Left renal pelvis (tissue), 4 donors: ENCODE measurements around the gene ERLEC1. TPM values are rescaled to one million over a fixed set of nuclear protein-coding genes. Genes with fewer than 3 reads are reported as not detected.
"Not testable (repeated sequence)": the region's sequence is repeated elsewhere in the genome, so short reads cannot be mapped to it uniquely, and the experiment has no call there.

Experiments
- DNase-seq, 4 donors: peaks; one replicate each; pipeline ENCODE4 v3.0.0-alpha.2; 2013; ENCODE audit warnings: low read depth in 4 of 4, low spot score in 3 of 4
- polyA plus RNA-seq, 4 donors: library from polyadenylated mRNA; unstranded; fragments of 120-200 nt; gene quantifications; one replicate each; pipeline ENCODE4 v1.2.1, GENCODE V29; 2013; ENCODE audit not compliant: insufficient read length in 4 of 4

ERLEC1 gene
- polyA plus RNA-seq, 4 donors, result 61.7 to 88.1 (median 78.8) TPM

DNA sequence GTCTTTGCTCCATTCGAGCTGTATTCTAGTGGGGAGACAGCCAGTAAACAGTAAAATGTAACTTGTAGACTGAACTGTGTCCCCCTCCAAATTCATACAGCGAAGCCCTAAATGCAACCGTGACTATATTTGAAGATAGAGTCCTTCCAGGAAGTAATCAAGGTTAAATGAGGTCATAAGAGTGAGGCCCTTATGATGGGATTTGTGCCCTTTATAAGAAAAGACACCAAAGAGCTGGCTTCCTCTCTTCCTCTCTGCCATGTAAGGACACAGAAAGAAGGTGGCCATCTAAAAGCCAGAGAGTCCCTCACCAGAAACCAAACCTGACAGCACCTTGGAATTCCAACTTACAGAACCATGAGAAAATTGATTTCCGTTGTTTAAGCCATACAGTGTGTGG is 41.5 kb downstream of the ERLEC1 start:
- no peak for DNase-seq

DNA sequence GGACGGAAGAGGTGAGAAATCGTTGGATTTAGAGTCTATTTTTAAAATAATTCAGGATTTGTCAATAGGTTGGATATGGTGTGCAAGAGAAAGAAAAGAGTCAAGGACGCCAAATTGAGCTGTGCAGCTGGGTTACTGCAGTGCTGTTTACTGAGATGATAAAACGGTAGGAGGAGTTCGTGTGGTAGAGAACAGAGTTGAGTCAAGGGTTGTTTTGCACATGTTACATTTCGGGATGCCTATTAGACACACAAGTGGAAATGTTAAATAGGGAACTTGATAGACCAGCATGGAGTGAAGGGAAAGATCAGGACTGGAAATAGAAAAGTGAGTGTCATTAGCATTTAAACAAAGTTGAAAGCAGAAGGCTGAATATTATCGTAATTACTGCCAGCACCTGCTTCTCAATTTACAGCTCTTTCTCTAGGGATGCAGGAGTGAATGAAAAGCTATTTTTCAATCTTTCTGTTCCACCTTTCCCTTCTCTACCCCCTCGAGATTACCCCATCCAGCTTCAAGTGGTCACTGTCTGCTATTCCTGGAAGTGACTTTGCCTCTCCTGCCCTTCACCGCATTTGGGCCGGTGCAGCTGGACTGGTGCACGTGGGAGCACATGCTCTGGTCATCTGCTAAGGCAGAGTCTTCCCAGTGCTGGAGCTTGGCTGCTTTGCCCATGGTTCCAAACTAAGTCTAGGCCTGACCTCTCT is 42.6 kb downstream of the ERLEC1 start:
- no peak for DNase-seq

DNA sequence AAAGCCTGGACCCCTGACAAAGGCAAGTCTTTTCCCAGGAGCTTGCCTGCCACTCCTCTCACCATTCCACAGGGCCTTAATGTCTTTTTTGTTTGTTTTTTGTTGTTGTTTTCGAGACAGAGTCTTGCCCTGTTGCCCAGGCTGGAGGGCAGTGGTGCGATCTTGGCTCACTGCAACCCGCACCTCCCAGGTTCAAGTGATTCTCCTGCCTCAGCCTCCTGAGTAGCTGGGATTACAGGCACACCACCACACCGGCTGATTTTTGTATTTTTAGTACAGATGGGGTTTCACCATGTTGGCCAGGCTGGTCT is 43.1 kb downstream of the ERLEC1 start:
- DNase-seq, result not testable (repeated sequence)

DNA sequence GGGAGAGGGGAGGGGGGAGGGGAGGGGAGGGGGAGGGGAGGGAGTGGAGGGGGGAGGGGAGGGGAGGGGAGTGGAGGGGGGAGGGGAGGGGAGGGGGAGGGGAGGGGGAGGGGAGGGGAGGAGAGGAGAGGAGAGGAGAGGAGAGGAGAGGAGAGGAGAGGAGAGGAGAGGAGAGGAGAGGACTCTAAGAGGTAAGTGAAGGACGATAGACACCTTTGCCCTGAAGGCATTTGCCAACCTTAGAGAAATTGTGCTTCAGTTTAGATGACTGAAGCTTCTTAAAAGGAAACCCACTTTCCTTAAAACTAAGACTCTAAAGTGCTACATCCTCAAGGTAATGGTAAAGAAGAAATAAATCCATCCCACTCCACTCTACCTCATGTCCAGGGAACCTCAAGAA is 53.7 kb downstream of the ERLEC1 start:
- no peak for DNase-seq

DNA sequence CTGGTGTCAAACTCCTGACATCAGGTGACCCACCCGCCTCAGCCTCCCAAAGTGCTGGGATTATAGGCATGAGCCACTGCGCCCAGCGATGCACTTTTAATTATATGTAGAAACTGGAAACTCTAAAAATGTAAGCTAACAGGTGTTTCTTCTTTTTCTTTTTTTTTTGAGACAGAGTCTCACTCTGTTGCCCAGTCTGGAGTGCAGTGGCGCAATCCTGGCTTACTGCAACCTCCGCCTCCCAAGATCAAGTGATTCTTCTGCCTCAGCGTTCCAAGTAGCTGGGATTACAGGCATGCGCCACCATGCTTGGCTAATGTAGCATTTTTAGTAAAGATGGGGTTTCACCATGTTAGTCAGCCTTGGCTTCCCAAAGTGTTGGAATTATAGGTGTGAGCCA is 54.8 kb downstream of the ERLEC1 start:
- not testable (repeated sequence) for DNase-seq

DNA sequence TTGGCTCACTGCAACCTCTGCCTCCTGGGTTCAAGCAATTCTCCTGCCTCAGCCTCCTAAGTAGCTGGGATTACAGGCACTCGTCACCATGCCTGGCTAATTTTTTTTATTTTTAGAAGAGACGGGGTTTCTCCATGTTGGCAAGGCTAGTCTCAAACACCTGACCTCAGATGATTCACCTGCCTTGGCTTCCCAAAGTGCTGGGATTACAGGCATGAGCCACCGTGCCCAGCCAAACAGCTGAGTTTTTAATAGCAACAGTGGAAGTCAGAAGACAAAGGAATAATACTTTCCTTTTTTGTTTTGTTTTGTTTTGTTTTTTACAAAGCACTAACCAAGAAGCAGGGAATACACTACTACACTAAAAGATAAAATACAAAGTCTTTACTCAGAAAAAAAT is 56.0 kb downstream of the ERLEC1 start:
- DNase-seq, result no peak

DNA sequence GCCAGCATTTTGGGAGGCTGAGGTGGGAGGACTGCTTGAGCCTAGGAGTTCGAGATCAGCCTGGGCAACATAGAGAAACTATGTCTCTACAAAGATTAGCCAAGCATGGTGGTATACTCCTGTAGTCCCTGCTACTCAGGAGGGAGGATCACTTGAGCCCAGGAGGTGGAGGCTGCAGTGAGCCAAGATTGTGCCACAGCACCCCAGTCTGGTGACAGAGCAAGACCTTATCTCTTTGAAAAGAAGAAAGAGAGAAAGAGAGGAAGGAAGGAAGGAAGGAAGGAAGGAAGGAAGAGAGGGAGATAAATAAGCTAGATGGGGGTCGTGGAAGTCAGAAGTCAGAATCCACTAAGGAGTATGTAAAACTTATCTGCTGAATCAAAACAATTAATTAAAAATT is 56.8 kb downstream of the ERLEC1 start:
- DNase-seq, result no peak

DNA sequence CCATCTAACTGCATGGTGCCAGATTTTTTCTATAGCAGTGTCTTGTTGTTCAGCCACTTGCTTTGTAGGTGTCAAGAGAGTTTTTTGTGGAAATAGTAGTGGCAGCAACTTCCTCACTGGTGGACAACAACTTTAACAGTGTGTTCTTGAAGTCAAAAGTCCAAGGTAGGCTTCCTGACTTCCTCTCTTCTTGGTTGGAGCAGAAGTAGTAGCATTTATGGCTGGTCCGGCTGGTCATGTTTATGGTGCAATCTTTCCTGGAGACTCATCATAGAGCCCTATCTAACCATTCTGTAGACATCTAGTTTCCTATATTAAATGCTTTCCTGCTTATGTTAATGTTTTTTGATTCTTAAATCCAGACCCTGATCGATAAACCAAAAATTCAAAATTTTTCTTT is 61.2 kb downstream of the ERLEC1 start:
- no peak for DNase-seq

DNA sequence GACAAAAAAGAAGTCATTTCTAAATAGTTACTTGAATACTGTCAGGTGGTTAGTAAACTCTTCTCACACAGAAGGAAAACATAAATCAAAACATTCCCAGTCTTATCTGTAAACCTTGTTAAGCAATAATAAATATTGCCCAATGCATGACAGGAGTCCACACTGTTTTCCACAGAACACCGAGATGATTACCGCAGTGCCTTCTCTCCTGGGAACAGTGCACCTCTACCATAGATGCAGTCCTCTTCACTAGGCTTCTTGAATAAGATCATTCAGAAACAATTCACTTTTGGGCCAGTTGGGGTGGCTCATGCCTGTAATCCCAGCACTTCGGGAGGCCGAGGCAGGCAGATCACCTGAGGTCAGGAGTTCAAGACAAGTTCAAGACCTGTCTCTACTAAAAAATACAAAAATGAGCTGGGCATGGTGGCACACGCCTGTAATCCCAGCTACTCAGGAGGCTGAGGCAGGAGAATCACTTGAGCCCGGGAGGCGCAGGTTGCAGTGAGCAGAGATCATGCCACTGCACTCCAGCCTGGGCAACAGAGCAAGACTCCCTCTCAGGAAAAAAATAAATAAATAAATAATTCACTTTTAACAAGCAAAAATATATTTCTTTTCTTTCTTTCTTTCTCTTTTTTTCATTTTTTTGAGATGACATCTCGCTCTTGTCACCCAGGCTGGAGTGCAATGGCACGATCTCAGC is 64.4 kb downstream of the ERLEC1 start:
- DNase-seq, result not testable (repeated sequence)

DNA sequence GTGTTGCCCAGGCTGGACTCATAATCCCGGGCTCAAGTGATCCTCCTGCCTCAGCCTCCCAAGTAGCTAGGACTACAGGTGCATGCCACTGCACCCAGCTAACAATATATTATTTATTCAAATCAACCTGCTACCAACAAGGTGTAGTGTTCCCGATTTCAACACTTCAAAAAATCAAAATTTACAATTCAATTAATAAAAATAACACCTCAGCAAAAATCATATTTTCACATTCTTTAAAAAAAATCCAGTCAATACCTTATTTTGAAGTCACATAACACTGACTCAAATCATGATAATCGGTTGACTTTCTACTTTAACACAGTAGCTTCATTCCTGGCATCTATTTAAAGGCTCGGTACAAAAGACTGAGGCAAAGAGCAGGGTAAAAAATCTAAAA is 65.7 kb downstream of the ERLEC1 start:
- DNase-seq, result no peak

DNA sequence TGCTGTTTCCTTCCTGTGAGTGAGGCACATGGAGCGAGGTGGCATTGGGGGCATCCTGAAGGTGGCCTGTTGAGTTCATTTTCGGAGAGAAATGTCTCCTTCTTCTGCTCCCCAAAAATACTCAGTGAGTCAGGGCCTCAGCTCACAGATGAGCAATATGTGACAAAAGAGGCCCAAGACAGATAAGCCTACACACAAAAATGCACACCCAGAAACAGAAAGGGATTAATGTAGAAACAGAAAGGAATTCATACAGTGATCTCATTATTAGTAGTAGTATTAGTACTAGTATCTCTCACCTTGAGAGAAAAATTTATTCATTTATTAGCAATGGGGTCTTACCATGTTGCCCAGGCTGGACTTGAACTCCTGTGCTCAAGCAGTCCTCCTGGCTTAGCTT is 67.8 kb downstream of the ERLEC1 start:
- DNase-seq, result no peak

DNA sequence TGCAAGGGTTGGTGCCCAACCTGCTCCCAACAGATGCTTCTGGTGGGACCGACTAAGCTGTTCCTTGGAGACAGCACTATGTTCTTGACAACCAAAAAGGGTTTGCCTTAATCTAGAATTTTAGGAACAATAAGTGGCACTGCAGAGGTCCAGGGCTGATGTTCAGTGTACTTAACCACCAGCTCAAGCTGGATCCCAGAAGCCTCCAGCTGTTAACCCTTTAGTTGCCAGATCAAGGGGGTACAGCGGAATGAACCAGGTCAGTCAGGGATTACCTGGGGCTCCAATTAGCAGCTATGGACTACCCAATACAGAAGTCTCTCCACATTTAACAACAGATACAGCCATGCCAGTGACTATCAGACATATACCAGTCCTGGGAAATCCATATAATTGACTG is 69.4 kb downstream of the ERLEC1 start:
- DNase-seq, result no peak

DNA sequence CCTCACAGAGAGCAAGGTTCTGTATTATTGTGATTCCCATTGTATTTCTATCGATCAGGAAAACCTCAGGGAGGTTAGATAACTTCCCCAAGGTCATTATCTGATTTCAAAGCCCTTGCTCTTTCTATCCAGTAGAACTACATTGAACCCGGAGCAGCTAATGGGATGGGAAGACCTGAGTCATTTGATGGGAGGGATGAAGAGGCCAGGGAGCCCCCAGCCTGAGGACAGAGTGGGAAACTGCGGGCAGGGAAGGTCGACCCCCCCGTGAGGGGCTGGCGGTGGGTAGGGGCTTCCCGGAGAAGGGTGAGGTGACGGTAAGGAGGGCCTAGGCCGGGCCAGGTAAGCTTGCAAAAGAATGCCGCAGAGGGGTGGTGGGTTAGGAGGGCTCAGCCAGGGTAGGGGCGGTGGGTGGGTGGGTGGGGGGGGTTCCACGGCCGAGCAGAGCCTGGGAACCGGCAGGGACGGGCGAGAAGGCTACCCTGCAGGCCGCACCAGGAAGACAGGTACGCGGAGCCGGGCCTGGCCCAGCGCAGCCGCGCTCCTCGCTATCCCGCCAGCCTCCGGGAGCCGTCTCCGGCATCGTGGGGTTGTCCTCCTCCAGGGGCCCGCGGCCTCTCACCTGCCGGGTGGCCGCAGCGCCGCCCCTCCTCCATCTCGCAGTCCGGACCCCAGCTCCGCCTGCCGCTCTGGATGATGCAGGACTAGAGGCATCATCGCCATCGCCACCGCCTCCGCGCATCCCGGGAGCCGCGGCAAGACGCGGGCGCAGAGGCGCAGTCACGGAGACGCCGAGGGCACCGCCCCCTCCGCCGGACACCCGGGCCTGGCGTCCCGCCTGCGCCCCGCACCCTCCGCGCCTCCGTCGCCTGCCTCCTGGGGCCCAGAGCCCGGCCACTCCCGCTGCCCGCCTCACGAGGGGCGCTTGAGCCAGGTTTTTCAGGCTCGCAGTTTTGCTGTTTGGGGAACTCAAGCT is 72.7 kb downstream of the ERLEC1 start, which contains the start of gene GPR75:
Gene GPR75, minus strand, starts transcription at position 762 of the 976 bp plus-strand sequence. CDS start 5,211 bp downstream, outside the sequence.
- peak in 3 of 4 donors; percentile 3 to 18 (median 5) for DNase-seq

DNA sequence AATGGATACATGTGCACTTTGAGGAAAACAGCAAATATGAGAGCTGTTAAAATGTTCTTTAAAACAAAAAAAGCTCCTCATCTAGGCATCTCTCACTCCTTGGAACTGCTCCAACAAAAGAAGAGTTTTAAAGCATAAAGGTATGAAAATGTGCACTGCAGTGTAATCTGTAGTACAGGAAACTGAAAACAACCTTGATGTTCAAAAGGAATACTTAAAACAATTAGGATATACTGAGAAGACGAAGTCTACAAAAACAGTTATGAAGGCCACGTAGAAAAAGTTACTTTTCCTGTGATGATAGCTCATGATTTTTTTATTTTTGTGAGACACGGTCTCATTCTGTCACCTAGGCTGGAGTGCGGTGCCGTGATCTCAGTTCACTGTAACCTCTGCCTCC is 75.0 kb downstream of the ERLEC1 start:
- DNase-seq, result no peak

DNA sequence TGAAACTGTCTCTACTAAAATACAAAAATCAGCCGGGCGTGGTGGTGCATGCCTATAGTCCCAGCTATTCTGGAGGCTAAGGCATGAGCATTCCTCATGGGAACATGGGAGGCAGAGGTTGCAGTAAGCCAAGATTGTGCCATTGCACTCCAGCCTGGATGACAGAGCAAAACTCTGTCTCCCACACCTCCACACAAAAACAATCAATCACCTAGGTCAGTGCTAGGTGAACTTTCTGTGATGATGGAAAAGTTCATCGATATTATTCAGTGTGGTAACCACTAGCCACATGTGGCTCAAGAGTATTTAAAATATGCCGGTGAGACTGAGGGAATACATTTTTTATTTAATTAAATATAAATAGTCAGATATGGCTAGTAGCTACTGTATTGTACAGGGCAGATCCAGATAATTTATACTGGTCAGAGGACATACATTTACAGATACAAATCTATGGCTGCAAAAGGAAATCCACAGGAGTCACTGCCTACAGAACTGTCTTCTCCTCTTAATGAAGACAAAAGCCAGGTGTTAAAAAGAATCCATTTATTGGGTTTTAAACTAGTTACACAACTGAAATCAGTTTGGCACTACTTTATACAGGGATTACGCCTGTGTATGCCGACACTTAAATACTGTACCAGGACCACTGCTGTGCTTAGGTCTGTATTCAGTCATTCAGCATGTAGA is 76.8 kb downstream of the ERLEC1 start:
- DNase-seq, result no peak

DNA sequence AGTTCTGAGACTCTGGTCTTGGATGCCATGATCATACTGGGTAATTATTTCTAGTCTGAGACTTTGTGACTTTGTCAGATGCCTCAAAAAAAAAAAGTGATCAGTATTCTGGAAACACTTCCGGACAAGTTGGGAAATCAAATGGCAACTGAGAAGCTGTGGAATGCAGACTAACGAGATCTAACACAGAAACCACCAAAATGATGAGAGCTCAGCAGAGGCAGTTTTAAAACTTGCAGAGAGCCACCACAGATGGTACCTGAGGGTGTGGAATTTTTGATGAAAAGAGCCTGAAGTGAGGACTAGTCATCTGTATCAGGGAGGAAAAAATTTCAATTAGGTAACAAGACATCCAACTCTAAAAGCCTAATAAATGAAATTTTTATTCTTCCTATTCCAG is 78.4 kb downstream of the ERLEC1 start:
- no peak for DNase-seq

DNA sequence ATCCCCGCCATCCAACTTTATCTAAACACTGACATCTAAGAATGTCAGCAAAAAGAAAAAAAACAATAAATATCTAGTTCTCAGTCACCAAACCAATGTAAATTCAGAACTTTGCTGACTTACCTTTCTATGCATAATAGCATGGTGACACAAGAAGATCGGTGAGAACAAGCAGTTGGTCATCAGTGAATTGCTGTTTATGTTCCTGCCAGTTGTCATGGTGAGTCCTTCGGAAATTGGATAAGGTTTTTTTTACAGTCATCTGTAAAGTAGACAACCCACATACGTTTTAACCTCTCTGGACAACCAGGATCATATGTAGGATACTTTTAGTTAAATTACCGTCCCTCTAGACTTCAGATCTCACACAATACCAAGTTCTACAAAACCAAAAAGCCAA is 79.1 kb downstream of the ERLEC1 start:
- no peak for DNase-seq

DNA sequence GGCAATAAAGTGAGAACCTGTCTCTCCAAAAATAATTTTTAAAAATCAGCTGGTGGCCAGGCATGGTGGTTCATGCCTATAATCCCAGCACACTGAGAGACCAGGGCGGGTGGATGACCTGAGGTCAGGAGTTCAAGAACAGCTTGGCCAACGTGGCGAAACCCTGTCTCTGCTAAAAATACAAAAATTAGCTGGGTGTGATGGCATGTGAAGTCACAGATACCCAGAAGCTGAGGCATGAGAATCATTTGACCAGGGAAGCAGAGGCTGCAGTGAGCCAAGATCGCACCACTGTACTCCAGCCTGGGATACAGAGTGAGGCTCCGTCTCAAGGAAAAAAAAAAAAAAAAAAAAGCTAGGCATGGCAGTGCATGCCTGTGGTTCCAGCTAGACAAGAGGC is 80.3 kb downstream of the ERLEC1 start:
- DNase-seq, result no peak

DNA sequence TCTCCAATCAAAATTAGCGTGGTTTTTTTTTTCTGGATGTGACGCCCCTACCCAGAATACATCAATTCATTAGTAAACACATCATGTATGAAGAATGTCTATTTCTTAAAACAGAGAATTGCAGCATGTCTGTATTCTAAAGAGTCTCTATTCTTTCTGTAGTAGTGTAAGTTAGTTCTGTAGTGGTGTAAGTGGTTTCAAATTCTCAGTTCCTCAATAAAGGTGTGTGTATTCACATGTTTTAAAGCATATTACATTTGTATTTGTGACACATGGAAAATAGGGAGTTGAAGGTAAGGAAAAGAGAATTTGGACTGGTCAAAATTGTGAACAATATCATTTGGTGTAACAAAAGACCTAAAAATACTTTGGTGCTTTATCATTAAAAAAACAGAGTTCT is 80.9 kb downstream of the ERLEC1 start:
- DNase-seq, result no peak
